HG03442 (cell line): ENCODE data around the gene CCNG1.

Experiments
- ATAC-seq: cut with Tn5 transposase; IDR thresholded peaks from one replicate; pipeline ENCODE4 v1.9.1; 2021; ENCODE audit warnings: mild to moderate bottlenecking, moderate library complexity; ENCODE audit not compliant: unreplicated experiment

Gene CCNG1

GRCh38 chr5:163489055-163489744, 51.8 kb downstream of the CCNG1 start:
- no peak for ATAC-seq

- no peak for ATAC-seq
Observed at GRCh38 chr5:163489745-163490075, 52.3 kb downstream of the CCNG1 start.
